GM12874 (cell line): ENCODE results near the gene OR9Q1.

ENCODE experiments used
- CTCF ChIP-seq: IDR thresholded peaks from 2 replicates; pipeline ENCODE4 v1.5.1; 2011; ENCODE audit warnings: low read depth, mild to moderate bottlenecking, control low read depth, low read length, moderate library complexity; ENCODE audit not compliant: insufficient read depth

Gene OR9Q1

GRCh38 chr11:58075781-58076180 lies 52.1 kb downstream of the OR9Q1 start:
- TF ChIP-seq CTCF = no peak

GRCh38 chr11:58086528-58086927 lies 62.8 kb downstream of the OR9Q1 start:
- TF ChIP-seq CTCF = no peak

- TF ChIP-seq CTCF = no peak
These were observed 73.8 kb downstream of the OR9Q1 start for GRCh38 chr11:58097437-58097836.

GRCh38 chr11:58121096-58121495 lies 97.4 kb downstream of the OR9Q1 start:
- no peak for TF ChIP-seq CTCF

- TF ChIP-seq CTCF = no peak
These were observed 101.8 kb downstream of the OR9Q1 start, which contains the start of gene OR9I1 for GRCh38 chr11:58125469-58125868. OR9I1 (minus strand) TSS chr11:58125530; CDS start chr11:58119444, 6,086 bp downstream.

- TF ChIP-seq CTCF = no peak
These were observed 103.7 kb downstream of the OR9Q1 start for GRCh38 chr11:58127350-58127749.

- no peak for TF ChIP-seq CTCF
These were observed 109.8 kb downstream of the OR9Q1 start for GRCh38 chr11:58133309-58134076.

- TF ChIP-seq CTCF = no peak
These were observed 110.5 kb downstream of the OR9Q1 start for GRCh38 chr11:58134151-58134550.
